Activated T-cell treated with anti-CD3 and anti-CD28 coated beads for 24 hours (primary cell): ENCODE data around the gene KCNH4.
"Not testable (repeated sequence)": the region's sequence is repeated elsewhere in the genome, so short reads cannot be mapped to it uniquely, and the experiment has no call there.

Source experiments
- DNase-seq: peaks from one replicate; pipeline ENCODE4 v3.0.0-alpha.2; 2020; ENCODE audit warnings: low read depth

Gene KCNH4

GRCh38 chr17:42193969-42194899, 13.3 kb upstream of the KCNH4 start, which contains the start of gene GHDC:
Gene GHDC, minus strand, starts transcription at chr17:42194494. Its CDS starts 913 bp downstream, at chr17:42193581.
- peak; percentile 79 for DNase-seq

- DNase-seq = no peak
Observed at GRCh38 chr17:42193216-42193968, 12.4 kb upstream of the KCNH4 start.

GRCh38 chr17:42192189-42193126, 11.5 kb upstream of the KCNH4 start:
- DNase-seq = no peak

- no peak for DNase-seq
Observed at GRCh38 chr17:42191275-42191608, 10.3 kb upstream of the KCNH4 start.

- no peak for DNase-seq
Observed at GRCh38 chr17:42190491-42191274, 9.7 kb upstream of the KCNH4 start.

- DNase-seq = no peak
Observed at GRCh38 chr17:42189651-42189965, 8.7 kb upstream of the KCNH4 start.

- no peak for DNase-seq
Observed at GRCh38 chr17:42188749-42189650, 8.1 kb upstream of the KCNH4 start.

- no peak for DNase-seq
Observed at GRCh38 chr17:42187833-42188232, 6.9 kb upstream of the KCNH4 start.

GRCh38 chr17:42186191-42186590, 5.2 kb upstream of the KCNH4 start:
- not testable (repeated sequence) for DNase-seq

- DNase-seq = no peak
Observed at GRCh38 chr17:42185621-42185930, 4.6 kb upstream of the KCNH4 start.

GRCh38 chr17:42184713-42185620, 4.0 kb upstream of the KCNH4 start, which contains the start of gene HCRT:
Gene HCRT, minus strand, starts transcription at chr17:42185452. Its CDS starts 87 bp downstream, at chr17:42185365.
- peak; percentile 6 for DNase-seq

GRCh38 chr17:42183741-42184711, 3.1 kb upstream of the KCNH4 start:
- DNase-seq = peak; percentile 74

- no peak for DNase-seq
Observed at GRCh38 chr17:42182927-42183734, 2.2 kb upstream of the KCNH4 start.

- no peak for DNase-seq
Observed at GRCh38 chr17:42181851-42182207, 887 bp upstream of the KCNH4 start.

GRCh38 chr17:42180411-42180921, 476 bp downstream of the KCNH4 start:
- DNase-seq = no peak

- no peak for DNase-seq
Observed at GRCh38 chr17:42179911-42180410, 981 bp downstream of the KCNH4 start.

GRCh38 chr17:42179335-42179734, 1.6 kb downstream of the KCNH4 start:
- DNase-seq = no peak
